T-helper 17 cell (primary cell): ENCODE measurements around the gene ABCC4. TPM values are rescaled to one million over a fixed set of nuclear protein-coding genes. Genes with fewer than 3 reads are reported as not detected.
A peak's percentile ranks its signal among the peaks of the same experiment; 100 is the strongest.
"Not testable (repeated sequence)": the region's sequence is repeated elsewhere in the genome, so short reads cannot be mapped to it uniquely, and the experiment has no call there.

Experiments
- ATAC-seq: fragments of 150-1000 bp; cut with Tn5 transposase; 2 replicates; pipeline ENCODE4 v1.10.0; 2021; ENCODE audit warnings: mild to moderate bottlenecking, moderate library complexity
- DNase-seq, 3 donors: peaks; one replicate each; pipeline versions ENCODE4 v3.0.0 to v3.0.0-alpha.2; 2020 to 2021
- H3K9me3 ChIP-seq: one replicate; pipeline ENCODE4 v1.7.0; 2013; ENCODE audit warnings: low read length, mild to moderate bottlenecking; ENCODE audit not compliant: control insufficient read depth, poor library complexity, severe bottlenecking
- H3K27ac Mint-ChIP-seq: one replicate; pipeline ENCODE4 v1.8.0; 2022; ENCODE audit warnings: mild to moderate bottlenecking, moderate library complexity, mixed read lengths
- H3K27me3 Mint-ChIP-seq: one replicate; pipeline ENCODE4 v1.8.0; 2022; ENCODE audit warnings: mixed read lengths
- H3K36me3 Mint-ChIP-seq: one replicate; pipeline ENCODE4 v1.8.0; 2022; ENCODE audit warnings: low read depth, mixed read lengths
- H3K4me1 Mint-ChIP-seq: one replicate; pipeline ENCODE4 v1.8.0; 2022; ENCODE audit warnings: mild to moderate bottlenecking, mixed read lengths
- H3K4me3 Mint-ChIP-seq: one replicate; pipeline ENCODE4 v1.8.0; 2022; ENCODE audit warnings: mild to moderate bottlenecking, moderate library complexity, mixed read lengths
- total RNA-seq, 4 donors: library from RNA in 2 of 4; stranded (reverse) in 2 of 4; gene quantifications; one replicate each; pipeline ENCODE4 v1.2.3 and lab custom pipeline; 2022 to 2026

ABCC4 gene
- total RNA-seq, 2 donors from 2014 or later = 6.3 to 14.2 TPM

DNA sequence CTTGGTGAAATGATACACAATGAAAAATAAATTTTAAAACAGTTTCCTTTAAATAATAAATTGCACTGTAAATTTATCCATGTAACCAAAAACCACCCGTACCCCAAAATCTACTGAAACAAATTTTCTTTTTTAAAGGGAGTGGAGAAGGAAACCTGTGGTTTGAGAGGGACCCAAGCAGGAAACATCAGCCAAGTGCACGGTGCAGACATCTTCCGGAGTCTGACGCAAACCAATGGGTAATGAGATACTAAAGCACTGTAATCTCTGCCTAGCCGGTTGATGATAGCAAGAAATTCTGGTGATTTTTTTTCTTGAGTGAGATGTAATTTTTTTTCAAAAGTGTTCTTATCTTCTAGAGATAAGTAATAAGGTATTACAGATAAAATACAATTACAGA, 115.4 kb downstream of the ABCC4 start:
- Mint-ChIP-seq H3K27ac (peak overlapping the region; percentile 96), H3K4me3 (peak overlapping the region; percentile 66), H3K4me1 (peaks cover 26% of the 10 kb centered on the region), H3K27me3 (no peaks in the 10 kb centered on the region), H3K36me3 (no peaks in the 10 kb centered on the region)
- DNase-seq (peak; percentile 27 to 46 (median 35)), ATAC-seq (peak; percentile 93)
- no peaks in the 10 kb centered on the region for H3K9me3 ChIP-seq

DNA sequence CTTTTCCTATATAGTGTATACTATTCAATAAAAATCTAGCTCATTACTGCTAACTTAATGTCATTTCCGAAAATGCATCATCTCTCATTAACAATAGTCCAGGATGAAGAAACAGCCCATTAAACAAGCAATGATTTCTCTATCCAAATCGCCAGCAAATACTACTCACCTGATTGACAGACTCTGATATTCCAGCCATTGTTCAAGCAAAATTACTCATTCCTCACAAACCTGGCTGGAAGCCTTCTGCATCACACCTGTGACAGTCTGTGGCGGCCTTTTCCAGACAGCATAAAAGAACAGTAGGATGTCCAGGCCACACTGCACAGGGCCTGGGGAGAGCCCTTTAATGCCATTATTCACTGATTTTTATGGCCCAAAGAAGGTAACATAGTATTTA, 115.9 kb downstream of the ABCC4 start:
- Mint-ChIP-seq H3K4me3 (peak overlapping the region; percentile 66), H3K4me1 (peaks cover 26% of the 10 kb centered on the region), H3K36me3 (no peaks in the 10 kb centered on the region), H3K27ac (peak overlapping the region; percentile 96), H3K27me3 (no peaks in the 10 kb centered on the region)
- ATAC-seq = peak; percentile 12
- H3K9me3 ChIP-seq = no peaks in the 10 kb centered on the region
- no peak for DNase-seq

DNA sequence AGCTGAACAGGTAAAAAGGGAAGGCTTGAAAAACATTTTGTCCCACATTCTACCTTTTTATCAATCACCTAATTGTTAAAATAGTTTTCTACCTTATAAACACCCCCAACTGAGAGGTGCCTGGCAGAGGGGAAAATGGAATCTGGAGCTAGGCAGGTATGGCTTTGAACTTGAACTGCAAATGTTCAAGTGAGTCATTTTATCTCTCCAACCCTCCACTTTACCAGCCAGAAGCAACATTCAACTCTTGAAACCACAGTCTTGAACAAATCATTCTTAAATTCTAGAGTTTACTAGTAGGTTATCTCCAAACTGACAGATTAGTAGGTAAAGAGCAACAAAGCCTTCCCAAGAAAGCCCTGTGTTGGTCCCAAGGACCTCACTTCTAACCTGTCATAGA, 116.9 kb downstream of the ABCC4 start:
- no peaks in the 10 kb centered on the region for H3K27me3 Mint-ChIP-seq
- peaks cover 22% of the 10 kb centered on the region for H3K4me1 Mint-ChIP-seq
- ATAC-seq (no peak), DNase-seq (no peak)
- no peaks in the 10 kb centered on the region for H3K36me3 Mint-ChIP-seq
- H3K27ac Mint-ChIP-seq = peak overlapping the region; percentile 34
- H3K9me3 ChIP-seq = no peaks in the 10 kb centered on the region
- H3K4me3 Mint-ChIP-seq = no peak overlapping the region

DNA sequence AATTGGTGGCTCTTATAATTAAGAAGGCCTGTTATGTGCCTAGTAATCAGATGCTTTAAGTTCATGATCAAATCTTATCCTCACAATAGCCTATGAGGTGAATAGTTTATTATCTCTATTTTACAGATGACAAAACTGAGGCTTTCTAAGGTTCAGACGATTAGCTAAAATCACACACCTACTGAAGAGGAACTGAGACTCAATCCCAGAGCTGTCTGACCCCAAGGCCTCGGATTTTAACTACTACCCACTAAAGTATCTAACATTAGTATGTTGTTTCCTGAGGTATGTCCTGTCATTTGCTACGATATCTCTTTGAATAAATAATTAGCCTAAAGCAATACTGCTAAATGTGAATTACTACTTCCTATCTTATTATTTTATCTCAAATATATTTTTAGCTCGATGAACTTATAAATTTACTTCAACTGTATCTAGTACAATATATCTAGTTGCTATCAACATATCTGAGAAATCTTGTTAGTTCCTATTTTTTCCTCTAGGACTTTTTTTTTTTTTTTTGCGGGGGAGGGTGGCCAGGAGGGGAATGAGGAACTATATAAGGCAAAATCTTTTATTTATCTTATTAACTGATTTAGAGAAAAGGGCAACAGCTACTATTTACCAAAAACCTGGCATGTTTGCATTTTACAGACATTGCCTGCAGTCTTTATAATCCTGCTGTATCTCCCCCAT, 118.5 kb downstream of the ABCC4 start:
- DNase-seq (no peak), ATAC-seq (no peak)
- Mint-ChIP-seq H3K36me3 (peaks cover 2% of the 10 kb centered on the region), H3K4me1 (peaks cover 22% of the 10 kb centered on the region), H3K27me3 (no peaks in the 10 kb centered on the region), H3K27ac (no peak overlapping the region), H3K4me3 (no peak overlapping the region)
- no peaks in the 10 kb centered on the region for H3K9me3 ChIP-seq

DNA sequence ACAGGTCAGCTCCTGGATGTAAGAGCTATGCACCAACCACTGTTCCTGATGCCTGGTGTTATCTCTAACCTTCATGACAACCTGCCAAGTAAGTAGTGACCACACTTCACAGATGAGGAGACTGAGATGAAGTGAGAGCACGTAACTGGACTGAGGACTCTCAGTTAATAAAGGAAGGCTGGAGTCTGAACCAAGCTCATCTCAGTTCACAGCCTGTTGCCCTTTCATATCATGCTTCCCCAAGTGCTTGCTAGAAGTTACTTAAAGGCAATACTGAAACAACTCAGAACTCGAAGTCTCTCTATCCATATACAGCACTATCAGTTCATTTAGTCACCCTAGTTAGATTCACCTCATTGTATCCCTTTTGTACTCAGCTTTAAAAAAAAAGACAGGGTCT, 119.7 kb downstream of the ABCC4 start:
- no peaks in the 10 kb centered on the region for H3K27me3 Mint-ChIP-seq
- H3K4me3 Mint-ChIP-seq = peak overlapping the region; percentile 4
- H3K27ac Mint-ChIP-seq = no peak overlapping the region
- peaks cover 2% of the 10 kb centered on the region for H3K36me3 Mint-ChIP-seq
- peaks cover 29% of the 10 kb centered on the region for H3K4me1 Mint-ChIP-seq
- no peaks in the 10 kb centered on the region for H3K9me3 ChIP-seq
- ATAC-seq = no peak
- DNase-seq = no peak

DNA sequence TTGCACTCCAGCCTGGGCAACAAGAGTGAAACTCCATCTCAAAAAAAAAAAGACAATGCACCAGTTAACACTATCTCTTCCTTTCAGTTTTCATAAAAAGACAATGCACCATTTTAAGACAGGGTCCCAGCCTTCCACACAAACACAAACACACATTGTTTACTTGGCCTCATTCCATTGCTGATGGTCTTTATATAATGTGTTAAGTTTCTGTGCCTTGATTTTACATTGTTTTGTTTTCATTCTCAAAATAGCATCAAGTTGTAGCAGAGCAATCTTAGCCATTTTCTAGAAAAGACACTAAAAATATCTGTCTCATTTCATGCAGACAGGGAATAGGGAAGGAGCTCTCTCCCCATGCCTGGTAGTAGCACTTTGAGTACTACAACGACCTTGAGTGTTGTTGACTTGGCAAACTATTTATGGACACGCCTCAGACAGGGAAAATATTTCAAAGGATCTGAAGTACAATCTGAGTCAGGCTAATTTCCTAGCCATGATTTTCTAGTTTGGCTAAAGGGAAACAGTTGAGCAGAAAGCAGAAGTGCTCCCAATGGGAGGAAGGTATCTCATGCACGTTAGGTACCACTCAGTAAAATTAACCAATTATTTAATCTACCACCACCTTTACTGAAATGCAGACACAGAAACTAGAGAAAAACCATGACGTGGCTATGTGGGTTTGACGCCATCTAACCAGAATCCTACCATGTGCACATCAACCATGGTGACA, 120.6 kb downstream of the ABCC4 start:
- no peaks in the 10 kb centered on the region for H3K9me3 ChIP-seq
- Mint-ChIP-seq H3K36me3 (peaks cover 2% of the 10 kb centered on the region), H3K27me3 (no peaks in the 10 kb centered on the region), H3K4me3 (no peak overlapping the region), H3K4me1 (peaks cover 31% of the 10 kb centered on the region), H3K27ac (no peak overlapping the region)
- no peak for ATAC-seq
- no peak for DNase-seq

DNA sequence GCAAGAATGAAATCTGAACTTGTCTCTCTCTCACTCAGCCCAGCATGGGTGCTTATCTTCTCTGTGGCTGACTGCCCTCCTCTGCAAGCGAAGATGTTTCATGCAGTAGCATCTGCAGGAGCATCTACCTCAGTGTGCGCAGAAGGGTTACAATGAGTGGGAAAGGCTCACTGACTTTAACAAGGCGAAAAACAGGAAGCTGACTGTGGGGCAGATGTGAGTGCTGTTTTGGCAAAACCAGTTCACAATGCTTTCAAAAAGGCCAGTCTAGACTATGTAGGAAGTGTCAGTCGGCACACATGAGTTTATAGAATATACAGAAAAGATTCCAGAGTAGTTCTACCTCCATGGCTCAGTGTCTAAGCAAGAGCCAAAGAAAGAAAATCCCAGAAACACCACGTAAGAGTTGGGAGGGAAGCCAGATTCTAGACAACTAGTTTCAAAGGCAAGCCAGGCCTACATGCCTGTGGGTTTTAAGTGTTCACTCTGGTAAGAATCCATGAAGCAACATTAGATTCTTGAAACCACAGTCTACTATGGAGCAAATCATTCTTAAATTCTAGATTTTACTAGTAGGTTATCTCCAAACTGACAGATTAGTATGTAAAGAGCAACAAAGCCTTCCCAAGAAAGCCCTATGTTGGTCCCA, 124.5 kb downstream of the ABCC4 start:
- peak overlapping the region; percentile 29 for H3K27ac Mint-ChIP-seq
- H3K9me3 ChIP-seq = no peaks in the 10 kb centered on the region
- peaks cover 14% of the 10 kb centered on the region for H3K4me1 Mint-ChIP-seq
- DNase-seq (no peak), ATAC-seq (peak; percentile 59)
- H3K27me3 Mint-ChIP-seq = no peaks in the 10 kb centered on the region
- peak overlapping the region; percentile 33 for H3K4me3 Mint-ChIP-seq
- H3K36me3 Mint-ChIP-seq = peaks cover 2% of the 10 kb centered on the region

DNA sequence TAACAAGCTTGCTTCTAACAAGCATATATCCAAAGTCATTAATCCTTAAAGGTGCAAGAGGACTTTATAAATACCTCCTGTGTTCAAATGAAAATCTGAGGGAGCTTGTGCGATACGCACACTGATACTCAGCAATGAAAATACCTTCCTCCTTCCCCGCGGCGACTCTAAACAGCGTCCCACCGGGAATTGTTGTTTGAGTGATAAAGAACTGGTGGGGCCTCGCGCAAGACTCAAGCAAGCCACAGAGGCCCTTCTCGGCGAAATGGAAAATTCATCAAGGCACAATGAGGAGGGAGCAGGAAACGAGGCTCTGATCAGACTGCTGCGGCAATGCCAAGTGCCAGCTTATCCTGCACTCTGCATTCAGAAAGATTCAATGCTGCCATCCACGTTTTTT, 126.7 kb downstream of the ABCC4 start:
- no peaks in the 10 kb centered on the region for H3K9me3 ChIP-seq
- H3K4me3 Mint-ChIP-seq = no peak overlapping the region
- no peaks in the 10 kb centered on the region for H3K27me3 Mint-ChIP-seq
- no peak overlapping the region for H3K27ac Mint-ChIP-seq
- DNase-seq (no peak), ATAC-seq (no peak)
- H3K4me1 Mint-ChIP-seq = peaks cover 12% of the 10 kb centered on the region
- peaks cover 5% of the 10 kb centered on the region for H3K36me3 Mint-ChIP-seq

DNA sequence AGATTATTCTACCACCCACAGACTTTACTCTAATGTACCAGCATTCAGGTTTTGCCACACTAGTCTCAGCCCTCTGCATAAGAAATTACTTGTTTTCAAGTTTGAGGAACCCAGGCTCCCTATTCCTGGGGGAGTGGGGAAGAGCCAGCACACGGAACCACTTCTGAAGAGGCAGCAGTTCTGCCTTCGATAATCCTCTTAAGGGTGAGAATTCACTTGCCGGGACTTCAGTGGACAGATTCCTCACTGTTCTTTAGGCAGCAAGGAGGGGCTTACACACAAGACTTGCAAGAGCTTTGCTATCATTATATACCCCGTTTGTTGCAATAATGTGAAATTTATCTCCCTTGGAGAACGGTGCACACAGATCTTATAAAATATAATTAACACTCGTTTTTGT, 133.1 kb downstream of the ABCC4 start:
- no peak overlapping the region for H3K27ac Mint-ChIP-seq
- no peaks in the 10 kb centered on the region for H3K4me1 Mint-ChIP-seq
- peaks cover 10% of the 10 kb centered on the region for H3K36me3 Mint-ChIP-seq
- no peak overlapping the region for H3K4me3 Mint-ChIP-seq
- H3K27me3 Mint-ChIP-seq = no peaks in the 10 kb centered on the region
- ATAC-seq (no peak), DNase-seq (no peak)
- H3K9me3 ChIP-seq = no peaks in the 10 kb centered on the region

DNA sequence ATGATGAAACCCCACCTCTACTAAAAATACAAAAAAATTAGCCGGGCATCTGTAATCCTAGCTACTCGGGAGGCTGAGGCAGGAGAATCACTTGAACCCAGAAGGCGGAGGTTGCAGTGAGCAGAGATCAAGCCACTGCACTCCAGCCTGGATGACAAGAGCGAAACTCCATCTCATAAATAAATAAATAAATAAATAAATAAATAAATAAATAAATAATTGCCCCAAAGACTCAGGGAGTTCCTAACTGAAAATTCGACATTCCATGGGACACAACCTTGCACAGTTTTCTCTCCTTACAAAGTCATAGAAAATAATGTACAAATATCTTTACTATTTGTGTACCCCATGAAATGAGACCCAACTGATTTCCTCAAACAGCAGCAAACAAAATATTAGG, 134.2 kb downstream of the ABCC4 start:
- ATAC-seq, H3K4me1 Mint-ChIP-seq, H3K4me3 Mint-ChIP-seq, H3K9me3 ChIP-seq, H3K27ac Mint-ChIP-seq, H3K27me3 Mint-ChIP-seq, H3K36me3 Mint-ChIP-seq, DNase-seq: not testable (repeated sequence)

DNA sequence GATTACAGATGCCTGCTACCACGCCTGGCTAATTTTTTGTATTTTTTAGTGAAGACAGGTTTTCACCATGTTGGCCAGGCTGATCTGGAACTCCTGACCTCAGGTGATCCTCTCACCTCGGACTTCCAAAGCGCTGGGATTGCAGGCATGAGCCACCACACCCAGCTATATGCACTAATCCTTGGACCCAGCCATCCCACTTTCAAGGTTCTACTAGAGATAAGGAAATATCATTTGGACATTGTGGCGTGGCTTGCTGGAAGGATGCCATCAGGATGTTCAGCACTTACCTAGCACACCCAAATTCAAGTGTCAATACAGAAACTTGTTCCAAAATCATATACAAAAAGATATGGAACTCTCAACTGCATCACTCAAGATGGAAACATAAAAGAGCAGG, 136.4 kb downstream of the ABCC4 start:
- Mint-ChIP-seq H3K4me3 (no peak overlapping the region), H3K27me3 (no peaks in the 10 kb centered on the region), H3K27ac (no peak overlapping the region), H3K4me1 (no peaks in the 10 kb centered on the region), H3K36me3 (peaks cover 9% of the 10 kb centered on the region)
- no peaks in the 10 kb centered on the region for H3K9me3 ChIP-seq
- DNase-seq = no peak
- ATAC-seq = no peak

DNA sequence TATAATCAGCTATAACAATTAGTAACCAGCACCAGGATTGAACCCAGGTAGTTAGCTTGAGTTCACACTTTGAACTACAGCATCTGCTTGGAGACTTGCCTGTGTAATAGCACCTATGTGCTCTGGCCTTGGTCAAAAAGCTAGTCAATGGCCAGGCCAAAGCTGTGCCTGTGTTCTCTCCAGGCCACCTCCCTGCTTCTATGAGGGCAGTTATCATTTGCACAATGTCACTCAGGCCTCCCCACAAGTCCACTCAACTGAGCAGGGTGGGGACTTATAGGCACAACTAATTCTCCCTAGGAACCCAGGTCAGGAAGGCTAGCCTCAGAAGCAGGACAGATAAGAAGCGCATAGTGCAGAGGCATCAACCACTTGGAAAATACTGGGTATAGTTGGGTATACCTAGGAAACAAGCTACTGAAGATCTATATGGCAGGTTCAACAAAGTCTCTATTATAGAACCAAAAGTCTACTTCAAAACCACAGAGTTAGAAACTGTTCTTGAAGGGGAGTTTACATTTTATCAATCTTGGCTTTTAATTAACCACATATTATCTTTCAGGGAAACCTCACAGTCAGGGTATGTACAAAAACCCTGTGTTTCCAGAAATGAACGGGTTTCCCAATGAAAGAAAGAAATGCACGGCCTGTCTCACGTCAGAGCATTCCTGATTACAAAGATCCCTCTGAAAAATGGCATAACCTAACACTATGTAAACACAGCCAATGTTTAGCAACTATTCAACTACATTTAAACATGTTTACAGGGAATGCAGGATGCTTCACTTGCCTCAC, 140.9 kb downstream of the ABCC4 start:
- Mint-ChIP-seq H3K4me3 (no peak overlapping the region), H3K27ac (no peak overlapping the region), H3K4me1 (peaks cover 3% of the 10 kb centered on the region), H3K27me3 (no peaks in the 10 kb centered on the region), H3K36me3 (peaks cover 8% of the 10 kb centered on the region)
- H3K9me3 ChIP-seq = no peaks in the 10 kb centered on the region
- no peak for ATAC-seq
- DNase-seq = no peak

DNA sequence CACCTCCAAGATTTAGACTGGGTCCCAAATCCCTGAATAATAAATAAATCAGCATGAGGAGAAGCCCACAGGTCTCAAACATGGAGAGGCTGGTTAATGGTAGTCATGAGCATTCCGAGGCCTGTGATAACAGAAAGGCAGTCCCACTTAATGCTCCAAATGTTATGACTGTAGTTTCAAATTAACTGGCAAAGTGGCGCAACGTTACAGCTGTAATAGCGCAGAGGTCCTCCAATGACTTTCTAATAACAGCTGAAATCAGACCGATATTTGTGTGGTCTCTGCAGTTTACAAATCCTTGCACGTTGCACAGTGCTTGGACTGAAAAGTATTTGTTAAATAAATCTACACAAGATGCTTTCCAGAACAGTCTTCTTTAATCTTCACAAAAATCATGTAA, 141.8 kb downstream of the ABCC4 start:
- Mint-ChIP-seq H3K36me3 (peaks cover 8% of the 10 kb centered on the region), H3K27me3 (no peaks in the 10 kb centered on the region), H3K4me1 (peaks cover 3% of the 10 kb centered on the region), H3K27ac (no peak overlapping the region), H3K4me3 (no peak overlapping the region)
- no peaks in the 10 kb centered on the region for H3K9me3 ChIP-seq
- DNase-seq (no peak), ATAC-seq (no peak)
